ENCODE measurements around the gene GM2A.

The GM2A gene

DNA sequence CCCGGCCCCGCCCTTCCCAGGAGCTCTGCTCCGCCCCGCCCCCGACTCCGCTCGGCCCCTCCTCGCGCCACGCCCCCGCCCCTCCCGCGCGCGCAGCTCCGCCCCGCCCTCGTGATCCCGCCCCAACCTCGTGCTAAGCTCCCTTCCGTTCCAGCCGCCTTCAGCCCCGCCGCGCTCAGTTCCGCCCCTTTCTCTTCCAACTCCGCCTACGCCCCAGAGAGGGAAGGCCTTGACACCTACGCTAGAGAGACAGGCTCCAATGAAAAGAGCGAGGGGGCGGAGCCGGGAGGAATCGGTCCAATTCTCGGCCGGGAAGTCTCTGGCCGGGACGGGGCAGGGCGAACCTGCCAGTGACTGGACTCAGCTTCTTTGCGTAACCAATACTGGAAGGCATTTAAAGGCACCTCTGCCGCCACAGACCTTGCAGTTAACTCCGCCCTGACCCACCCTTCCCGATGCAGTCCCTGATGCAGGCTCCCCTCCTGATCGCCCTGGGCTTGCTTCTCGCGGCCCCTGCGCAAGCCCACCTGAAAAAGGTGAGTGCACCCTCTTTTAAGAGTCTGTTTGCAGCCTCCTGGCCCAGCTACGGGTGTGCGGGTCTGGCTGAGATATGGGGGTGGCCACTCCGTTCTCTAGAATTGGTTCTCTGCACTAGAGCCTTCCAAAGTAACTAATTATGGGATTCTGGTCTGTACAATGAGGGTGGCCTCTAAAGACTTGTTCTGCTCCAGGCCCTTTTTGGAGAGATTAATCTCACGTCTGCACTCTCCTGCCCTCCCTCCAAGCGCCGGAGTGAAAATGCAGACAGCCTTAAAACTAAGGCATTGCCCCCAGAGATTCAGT lies at the start of gene GM2A:
Gene GM2A, plus strand, starts transcription at position 424 of the 843 bp plus-strand sequence. Its CDS starts 32 bp downstream, at position 456.
- TF ChIP-seq FOXP2 (optimal IDR thresholded peaks at IDR 0.05; ENCODE audit: control extremely low read depth, extremely low read length, insufficient read depth) (no peak), EZH2 (IDR thresholded peaks at IDR 0.05) (no peak), POLR2AphosphoS5 (IDR thresholded peaks at IDR 0.05; ENCODE audit: borderline replicate concordance, low read depth, low read length) (peak; percentile 65)
- H3K27ac ChIP-seq: no peak within 1 kb of the TSS
- no peaks in the 10 kb centered on the region for H3K36me3 ChIP-seq (ENCODE audit: insufficient read depth, low read length)
- no peaks in the 10 kb centered on the region for H3K9me3 ChIP-seq (ENCODE audit: low read depth, low read length)
- peak within 1 kb of the TSS; percentile 64 for H3K9ac ChIP-seq (ENCODE audit: insufficient read length)
- peak; percentile 87 for DNase-seq (ENCODE audit: low read depth, low spot score)
- peak within 1 kb of the TSS; percentile 86 for H3K4me3 ChIP-seq

DNA sequence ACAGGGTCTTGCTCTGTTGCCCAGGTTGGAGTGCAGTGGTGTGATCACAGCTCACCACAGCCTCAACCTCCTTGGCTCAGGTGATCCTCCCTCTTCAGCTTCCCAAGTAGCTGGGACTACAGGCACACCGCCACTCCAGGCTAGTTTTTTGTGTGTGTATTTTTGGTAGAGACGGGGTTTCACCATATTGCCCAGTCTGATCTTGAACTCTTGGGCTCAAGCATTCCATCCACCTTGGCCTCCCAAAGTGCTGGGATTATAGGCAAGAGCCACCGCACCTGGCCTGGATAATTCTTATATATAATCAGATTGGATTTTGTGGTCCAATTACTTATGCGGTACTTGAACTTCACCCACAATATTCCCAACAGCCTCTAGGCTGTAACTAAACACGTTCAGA lies 48.9 kb upstream of the GM2A start:
- no peaks in the 10 kb centered on the region for H3K36me3 ChIP-seq (ENCODE audit: insufficient read depth, low read length)
- TF ChIP-seq EZH2 (IDR thresholded peaks at IDR 0.05) (no peak), FOXP2 (optimal IDR thresholded peaks at IDR 0.05; ENCODE audit: control extremely low read depth, extremely low read length, insufficient read depth) (no peak), POLR2AphosphoS5 (IDR thresholded peaks at IDR 0.05; ENCODE audit: borderline replicate concordance, low read depth, low read length) (no peak)
- no peak overlapping the region for H3K27ac ChIP-seq
- H3K4me3 ChIP-seq: no peak overlapping the region
- no peak for DNase-seq (ENCODE audit: low read depth, low spot score)
- no peak overlapping the region for H3K9ac ChIP-seq (ENCODE audit: insufficient read length)
- H3K9me3 ChIP-seq (ENCODE audit: low read depth, low read length): no peaks in the 10 kb centered on the region

DNA sequence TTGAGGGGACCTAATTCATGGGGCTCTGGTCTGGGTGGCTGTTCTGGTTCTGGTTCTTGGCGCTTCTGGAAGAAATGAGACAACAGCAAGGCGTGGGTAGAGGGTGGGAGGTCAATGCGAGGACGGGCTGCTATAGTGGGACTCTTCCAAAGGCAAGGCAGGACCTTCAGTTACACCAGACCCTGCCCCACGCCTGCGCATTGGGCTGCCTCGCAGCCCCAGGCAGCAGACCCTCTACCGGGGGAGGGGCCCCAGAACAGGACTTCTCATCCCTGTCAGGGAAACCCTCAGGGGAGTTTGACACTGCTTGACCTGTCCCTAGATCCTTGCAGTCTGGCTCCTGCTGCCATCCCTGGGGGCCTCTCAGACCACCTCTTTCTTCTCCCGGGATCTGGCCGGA lies 47.6 kb upstream of the GM2A start:
- H3K9me3 ChIP-seq (ENCODE audit: low read depth, low read length): no peaks in the 10 kb centered on the region
- no peak overlapping the region for H3K27ac ChIP-seq
- no peak for DNase-seq (ENCODE audit: low read depth, low spot score)
- TF ChIP-seq POLR2AphosphoS5 (IDR thresholded peaks at IDR 0.05; ENCODE audit: borderline replicate concordance, low read depth, low read length): no peak
- TF ChIP-seq FOXP2 (optimal IDR thresholded peaks at IDR 0.05; ENCODE audit: control extremely low read depth, extremely low read length, insufficient read depth): no peak
- TF ChIP-seq EZH2 (IDR thresholded peaks at IDR 0.05): no peak
- H3K4me3 ChIP-seq: no peak overlapping the region
- H3K9ac ChIP-seq (ENCODE audit: insufficient read length): no peak overlapping the region
- H3K36me3 ChIP-seq (ENCODE audit: insufficient read depth, low read length): no peaks in the 10 kb centered on the region

DNA sequence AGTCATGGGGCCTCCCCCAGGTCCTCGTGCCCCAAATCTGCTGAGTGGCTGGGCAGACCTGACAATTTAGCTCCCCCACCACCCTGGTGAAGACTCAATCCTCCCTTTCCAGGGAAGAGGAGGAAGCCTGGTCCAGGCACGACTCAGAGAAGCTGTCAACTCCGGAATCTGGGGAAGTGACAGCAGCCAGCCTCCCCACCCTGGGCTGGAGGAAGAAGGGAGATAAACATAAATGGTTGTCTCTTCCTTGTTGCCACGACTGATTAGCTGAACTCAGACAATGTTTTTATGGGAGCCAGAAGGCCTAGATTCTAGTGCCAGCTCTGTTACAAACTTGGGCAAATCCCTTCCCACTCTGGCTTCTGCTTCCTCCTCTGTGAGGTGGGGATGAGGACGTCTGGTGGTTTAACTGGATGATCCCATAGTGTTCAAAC lies 44.5 kb upstream of the GM2A start:
- no peak for TF ChIP-seq EZH2 (IDR thresholded peaks at IDR 0.05)
- TF ChIP-seq FOXP2 (optimal IDR thresholded peaks at IDR 0.05; ENCODE audit: control extremely low read depth, extremely low read length, insufficient read depth): no peak
- TF ChIP-seq POLR2AphosphoS5 (IDR thresholded peaks at IDR 0.05; ENCODE audit: borderline replicate concordance, low read depth, low read length): no peak
- no peak overlapping the region for H3K4me3 ChIP-seq
- no peaks in the 10 kb centered on the region for H3K9me3 ChIP-seq (ENCODE audit: low read depth, low read length)
- H3K27ac ChIP-seq: no peak overlapping the region
- no peak for DNase-seq (ENCODE audit: low read depth, low spot score)
- H3K36me3 ChIP-seq (ENCODE audit: insufficient read depth, low read length): no peaks in the 10 kb centered on the region
- H3K9ac ChIP-seq (ENCODE audit: insufficient read length): no peak overlapping the region

DNA sequence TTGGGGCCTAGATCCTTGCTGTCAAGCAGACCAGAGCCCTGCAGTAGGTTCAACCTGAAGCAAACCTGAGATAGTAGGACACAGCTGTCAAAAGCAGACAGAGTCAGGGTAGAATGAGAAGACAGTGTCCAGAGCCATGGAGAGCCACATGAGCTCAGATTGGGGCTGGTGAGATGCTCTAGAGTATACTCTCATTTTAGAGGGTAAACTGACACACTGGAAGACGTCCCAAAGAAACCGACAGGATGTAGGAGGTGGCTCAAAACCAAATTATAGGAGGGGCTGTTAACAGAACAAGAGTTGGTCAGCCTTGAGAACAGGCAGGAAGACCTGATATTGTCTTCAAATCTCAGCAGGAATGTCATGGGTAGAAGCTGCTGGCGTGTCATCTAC lies 40.6 kb upstream of the GM2A start:
- no peak for DNase-seq (ENCODE audit: low read depth, low spot score)
- H3K36me3 ChIP-seq (ENCODE audit: insufficient read depth, low read length): no peaks in the 10 kb centered on the region
- H3K9me3 ChIP-seq (ENCODE audit: low read depth, low read length): no peaks in the 10 kb centered on the region
- no peak overlapping the region for H3K27ac ChIP-seq
- H3K4me3 ChIP-seq: no peak overlapping the region
- no peak for TF ChIP-seq POLR2AphosphoS5 (IDR thresholded peaks at IDR 0.05; ENCODE audit: borderline replicate concordance, low read depth, low read length)
- no peak for TF ChIP-seq EZH2 (IDR thresholded peaks at IDR 0.05)
- TF ChIP-seq FOXP2 (optimal IDR thresholded peaks at IDR 0.05; ENCODE audit: control extremely low read depth, extremely low read length, insufficient read depth): no peak
- no peak overlapping the region for H3K9ac ChIP-seq (ENCODE audit: insufficient read length)

DNA sequence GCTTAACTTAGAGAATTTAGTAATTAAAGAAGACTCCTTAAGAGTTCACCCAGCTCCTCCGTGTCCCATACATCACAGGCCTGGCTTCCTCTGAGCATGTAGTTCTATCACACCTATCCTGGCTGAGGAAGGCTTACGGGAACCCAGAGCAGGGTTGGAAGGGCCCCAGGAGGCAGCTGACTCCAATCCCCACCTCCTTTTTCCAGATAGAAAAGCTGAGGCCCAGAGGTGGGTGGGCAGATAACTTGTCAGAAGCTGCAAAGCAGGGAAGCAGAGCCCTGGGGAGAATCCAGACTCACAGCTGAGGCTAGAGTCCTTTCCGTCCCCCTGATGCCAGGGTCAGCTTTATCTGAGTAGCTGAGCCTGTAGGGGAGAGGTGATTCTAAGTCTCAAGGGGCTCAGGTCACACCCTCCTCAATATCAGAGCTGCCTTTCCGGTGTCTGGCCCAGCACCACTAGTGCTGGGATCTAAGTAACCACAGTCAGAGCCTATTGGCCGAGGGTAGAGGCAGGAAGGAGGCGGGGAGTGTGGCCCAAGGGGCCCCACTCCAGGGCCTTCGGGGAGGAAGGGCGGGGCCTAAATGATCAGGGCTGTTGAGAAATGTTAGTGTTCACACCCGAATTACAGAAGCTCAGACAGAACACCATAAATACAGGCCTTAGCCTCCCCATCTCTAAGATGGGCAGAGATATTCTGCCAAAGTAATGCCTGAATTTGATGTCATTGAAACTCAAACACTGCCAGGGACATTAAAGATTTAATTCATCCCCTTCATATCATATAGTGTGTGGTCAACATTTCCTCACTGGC lies 39.0 kb upstream of the GM2A start:
- peak overlapping the region; percentile 49 for H3K4me3 ChIP-seq
- no peaks in the 10 kb centered on the region for H3K9me3 ChIP-seq (ENCODE audit: low read depth, low read length)
- TF ChIP-seq EZH2 (IDR thresholded peaks at IDR 0.05) (no peak), POLR2AphosphoS5 (IDR thresholded peaks at IDR 0.05; ENCODE audit: borderline replicate concordance, low read depth, low read length) (peak; percentile 76)
- H3K9ac ChIP-seq (ENCODE audit: insufficient read length): peak overlapping the region; percentile 30
- peak; percentile 26 for DNase-seq (ENCODE audit: low read depth, low spot score)
- H3K27ac ChIP-seq: no peak overlapping the region
- no peaks in the 10 kb centered on the region for H3K36me3 ChIP-seq (ENCODE audit: insufficient read depth, low read length)

DNA sequence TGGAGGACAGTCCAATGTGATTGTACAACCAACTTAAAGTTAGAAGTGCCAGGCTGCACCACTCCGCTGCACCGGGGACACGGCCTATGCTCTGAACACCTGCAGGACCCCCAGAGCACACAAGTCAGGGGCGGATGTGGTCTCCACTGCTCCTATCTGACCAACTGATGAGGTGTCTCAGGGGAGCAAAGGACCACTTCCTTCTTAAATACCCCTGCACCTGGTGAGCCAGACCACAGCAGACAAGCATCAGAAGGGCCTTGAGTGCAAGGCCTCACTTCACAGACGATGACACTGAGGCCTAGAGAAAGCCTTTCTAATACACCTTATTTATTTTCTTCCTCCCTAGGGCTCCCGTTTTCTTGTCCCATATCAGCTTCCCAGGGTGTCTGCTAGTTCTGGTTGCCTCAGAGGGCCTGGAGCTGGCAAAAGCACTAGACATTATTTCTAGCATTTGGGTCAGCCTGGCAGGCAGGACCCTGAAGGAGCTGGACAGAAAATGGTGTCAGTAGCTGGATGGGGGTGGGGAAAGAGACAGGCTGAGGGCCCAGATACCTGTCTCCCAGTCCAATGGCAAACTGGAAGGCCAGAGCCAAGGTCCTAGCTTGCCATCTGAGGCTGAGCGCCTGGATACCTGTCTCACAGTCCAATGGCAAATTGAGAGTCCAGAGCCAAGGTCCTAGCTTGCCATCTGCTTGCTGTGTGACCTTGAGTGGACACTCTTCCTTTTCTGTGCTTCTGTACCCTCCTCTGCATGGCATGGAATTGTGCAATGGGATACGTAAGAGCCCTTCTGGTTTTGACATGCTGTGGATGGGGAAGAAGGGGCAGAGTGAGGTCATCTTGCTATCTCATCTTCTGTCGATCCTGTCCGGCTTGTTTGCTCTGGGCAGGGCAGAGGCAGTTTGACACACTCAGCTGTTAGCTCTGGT lies 38.1 kb upstream of the GM2A start:
- H3K4me3 ChIP-seq: peak overlapping the region; percentile 49

More for the DNA sequence above, 38.1 kb upstream of the GM2A start:
- TF ChIP-seq FOXP2 (optimal IDR thresholded peaks at IDR 0.05; ENCODE audit: control extremely low read depth, extremely low read length, insufficient read depth): no peak
- no peak for TF ChIP-seq EZH2 (IDR thresholded peaks at IDR 0.05)
- TF ChIP-seq POLR2AphosphoS5 (IDR thresholded peaks at IDR 0.05; ENCODE audit: borderline replicate concordance, low read depth, low read length): no peak
- Histone ChIP-seq H3K9ac (ENCODE audit: insufficient read length) (no peak overlapping the region), H3K27ac (no peak overlapping the region), H3K36me3 (ENCODE audit: insufficient read depth, low read length) (no peaks in the 10 kb centered on the region), H3K9me3 (ENCODE audit: low read depth, low read length) (no peaks in the 10 kb centered on the region)
- no peak for DNase-seq (ENCODE audit: low read depth, low spot score)
